GM19023 (cell line): Measurements from ENCODE around the gene RPL3.

Experiments used
- ATAC-seq: cut with Tn5 transposase; IDR thresholded peaks from one replicate; pipeline ENCODE4 v1.9.1; 2021; ENCODE audit warnings: mild to moderate bottlenecking, moderate library complexity; ENCODE audit not compliant: unreplicated experiment

RPL3 gene

GRCh38 chr22:39265143-39265886, 54.1 kb downstream of the RPL3 start:
- no peak for ATAC-seq

GRCh38 chr22:39264349-39265038, 54.9 kb downstream of the RPL3 start:
- no peak for ATAC-seq

GRCh38 chr22:39263626-39264348, 55.6 kb downstream of the RPL3 start:
- ATAC-seq, result no peak
